HepG2 (cell line): ENCODE measurements around the gene UMOD. TPM values are rescaled to one million over a fixed set of nuclear protein-coding genes. Genes with fewer than 3 reads are reported as not detected.

Experiments
- EZH2 ChIP-seq: conservative IDR thresholded peaks from 2 replicates; pipeline ENCODE4 v1.6.1; 2012; ENCODE audit warnings: mild to moderate bottlenecking, low read depth, low read length, moderate library complexity
- FOSL1 ChIP-seq: sonication (generic); formaldehyde crosslinking; IDR thresholded peaks from 2 replicates; pipeline ENCODE4 v1.9.0; 2021; ENCODE audit warnings: missing genetic modification reagents, borderline replicate concordance
- HNRNPLL ChIP-seq: fragments of 200-400 bp; formaldehyde crosslinking; IDR thresholded peaks from 2 replicates; pipeline ENCODE4 v1.6.1; 2017; ENCODE audit warnings: mild to moderate bottlenecking, low read depth, low read length; ENCODE audit not compliant: poor library complexity, severe bottlenecking
- KLF12 ChIP-seq: sonication (generic); formaldehyde crosslinking; IDR thresholded peaks from 2 replicates; pipeline ENCODE4 v1.4.0; 2020; ENCODE audit warnings: missing genetic modification reagents, borderline replicate concordance
- KLF16 ChIP-seq, 2 experiments: sonication (generic) in 1 of 2; formaldehyde crosslinking in 1 of 2; IDR thresholded peaks; 2 replicates each; pipeline versions ENCODE4 v1.6.1 to v1.8.0; 2016 to 2023; ENCODE audit warnings: missing genetic modification reagents in 2 of 2, missing compliant biosample characterization in 1 of 2
- POGZ ChIP-seq: sonication (generic); formaldehyde crosslinking; IDR thresholded peaks from 2 replicates; pipeline ENCODE4 v1.4.0; 2020; ENCODE audit warnings: mild to moderate bottlenecking, missing genetic modification reagents
- REPIN1 ChIP-seq: sonication (generic); formaldehyde crosslinking; IDR thresholded peaks from 2 replicates; pipeline ENCODE4 v1.8.0; 2022; ENCODE audit warnings: missing genetic modification reagents, low read depth, mild to moderate bottlenecking, borderline replicate concordance
- REXO4 ChIP-seq: sonication (generic); formaldehyde crosslinking; IDR thresholded peaks from 2 replicates; pipeline ENCODE4 v1.8.0; 2022; ENCODE audit warnings: missing genetic modification reagents, mild to moderate bottlenecking, borderline replicate concordance
- RXRB ChIP-seq: IDR thresholded peaks from 2 replicates; pipeline ENCODE4 v1.6.1; 2016; ENCODE audit warnings: borderline replicate concordance, missing genetic modification reagents, missing compliant biosample characterization
- SALL1 ChIP-seq: sonication (generic); formaldehyde crosslinking; IDR thresholded peaks from 2 replicates; pipeline ENCODE4 v1.8.0; 2022; ENCODE audit warnings: mild to moderate bottlenecking, missing genetic modification reagents
- ZBTB7B ChIP-seq: sonication (generic); formaldehyde crosslinking; IDR thresholded peaks from 2 replicates; pipeline ENCODE4 v1.4.0; 2020; ENCODE audit warnings: missing genetic modification reagents
- ZNF556 ChIP-seq: sonication (generic); formaldehyde crosslinking; IDR thresholded peaks from 2 replicates; pipeline ENCODE4 v1.4.0; 2020; ENCODE audit warnings: mild to moderate bottlenecking, missing genetic modification reagents, borderline replicate concordance
- ZNF569 ChIP-seq: sonication (generic); formaldehyde crosslinking; IDR thresholded peaks from 2 replicates; pipeline ENCODE4 v1.5.0; 2020; ENCODE audit warnings: mild to moderate bottlenecking, missing genetic modification reagents, moderate library complexity, borderline replicate concordance
- ZNF724P ChIP-seq: sonication (generic); formaldehyde crosslinking; IDR thresholded peaks from 2 replicates; pipeline ENCODE4 v1.8.0; 2022; ENCODE audit warnings: missing genetic modification reagents, borderline replicate concordance
- polyA plus RNA-seq, 8 experiments: library from polyadenylated mRNA; depleted of rRNA in 3 of 8; stranded (reverse) in 7 of 8; unstranded in 1 of 8; fragments of >200 nt; fragmentation: Illumina TruSeq in 4 of 8; extraction: Trizol in 4 of 8; gene quantifications; 2 replicates each; pipeline versions ENCODE4 v1.2.1 to v1.2.3, GENCODE V29; 2011 to 2016; ENCODE audit warnings: low read depth in 4 of 8, missing spikeins in 1 of 8, mixed read lengths in 1 of 8; ENCODE audit not compliant: insufficient read depth in 1 of 8
- total RNA-seq, 5 experiments: library from RNA; depleted of rRNA; stranded (reverse); fragments of >200 nt; fragmentation: Illumina TruSeq; extraction: Trizol; gene quantifications; 2 replicates each; pipeline ENCODE4 v1.2.3, GENCODE V29; 2016; ENCODE audit warnings: low read depth in 1 of 5
- TF ChIP-seq, protein P1 (sequence below): sonication (generic); formaldehyde crosslinking; IDR thresholded peaks from 2 replicates; pipeline ENCODE4 v1.5.1; 2020; ENCODE audit warnings: missing genetic modification reagents, mild to moderate bottlenecking, borderline replicate concordance
- TF ChIP-seq, protein P2 (sequence below): sonication (generic); formaldehyde crosslinking; IDR thresholded peaks from 2 replicates; pipeline ENCODE4 v1.4.0; 2020; ENCODE audit warnings: low read depth, missing genetic modification reagents
- TF ChIP-seq, protein P3 (sequence below): sonication (generic); formaldehyde crosslinking; IDR thresholded peaks from 2 replicates; pipeline ENCODE4 v1.4.0; 2020; ENCODE audit warnings: missing genetic modification reagents, borderline replicate concordance
- TF ChIP-seq, protein P4 (sequence below): sonication (generic); formaldehyde crosslinking; IDR thresholded peaks from 2 replicates; pipeline ENCODE4 v1.8.1; 2022; ENCODE audit warnings: low read depth, mild to moderate bottlenecking, missing genetic modification reagents

The UMOD gene
- total and polyA plus RNA-seq, 2 of the 13 experiments (the other 11 are each of a cell fraction or from before 2014, with no cell fraction given): not detected

DNA sequence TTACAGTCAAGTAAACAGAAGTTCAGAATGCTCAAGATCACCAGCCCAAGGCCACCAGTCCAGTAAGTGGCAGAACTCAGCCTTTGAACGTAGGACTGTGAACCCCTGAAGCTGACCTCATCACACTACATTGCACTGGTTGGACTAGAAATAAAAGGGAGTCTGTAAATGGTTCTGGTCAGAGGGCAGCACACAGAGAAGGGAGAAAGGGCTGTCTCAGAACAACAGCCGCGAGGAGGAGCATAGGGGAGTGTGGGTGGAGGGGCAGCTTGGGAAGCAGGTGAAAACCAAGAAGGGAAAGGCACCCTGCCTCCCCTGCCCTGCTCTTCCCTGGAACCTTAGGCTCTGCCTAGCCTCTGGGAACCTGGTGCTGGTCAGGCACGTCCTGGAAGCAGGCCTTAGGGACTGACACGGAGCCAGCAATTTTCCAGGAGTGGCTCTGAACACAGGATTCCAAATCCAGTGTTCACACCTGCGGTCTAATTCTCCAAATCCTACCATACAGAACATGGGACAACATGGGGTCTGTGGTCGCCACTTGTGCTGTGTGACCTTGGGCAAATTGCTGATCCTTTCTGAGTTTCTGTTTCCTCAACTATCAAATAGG is 45.1 kb upstream of the UMOD start (continued):
- TF ChIP-seq RXRB (CRISPR knock-in tag) (peak; percentile 79), ZBTB7B (peak; percentile 40; the same call in 1 of the 2 replicates), EZH2 (no peak), REPIN1 (CRISPR knock-in tag) (0 out of 2 replicates have a peak, but pooled peaks have one; percentile 73), KLF16 (CRISPR knock-in tag; IDR thresholded peaks at IDR 0.05) (0 out of 4 replicates have a peak, but pooled peaks of 1 of the 2 experiments have one; percentile 54), ZNF556 (CRISPR knock-in tag) (no peak; the same call in 1 of the 2 replicates), REXO4 (CRISPR knock-in tag) (no peak), ZNF724P (peak; percentile 36; the same call in 1 of the 2 replicates), ZNF569 (0 out of 2 replicates have a peak, but pooled peaks have one; percentile 69), POGZ (peak; percentile 94), FOSL1 (CRISPR knock-in tag) (no peak), HNRNPLL (no peak), SALL1 (CRISPR knock-in tag) (peak; percentile 91), KLF12 (CRISPR knock-in tag) (no peak; the same call in 1 of the 2 replicates)
- TF ChIP-seq, protein P1, sequence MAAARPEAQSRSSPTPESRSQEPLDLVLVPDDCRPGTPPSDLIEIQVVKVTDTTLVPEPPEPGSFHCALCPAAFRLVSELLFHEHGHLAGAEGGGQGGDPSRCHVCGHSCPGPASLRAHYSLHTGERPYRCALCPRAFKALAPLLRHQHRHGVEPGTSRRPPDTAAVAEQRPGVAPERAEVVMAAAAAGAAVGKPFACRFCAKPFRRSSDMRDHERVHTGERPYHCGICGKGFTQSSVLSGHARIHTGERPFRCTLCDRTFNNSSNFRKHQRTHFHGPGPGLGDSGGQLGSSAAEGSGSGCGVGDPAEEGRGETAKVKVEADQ (CRISPR knock-in tag): no peak
- TF ChIP-seq, protein P2, sequence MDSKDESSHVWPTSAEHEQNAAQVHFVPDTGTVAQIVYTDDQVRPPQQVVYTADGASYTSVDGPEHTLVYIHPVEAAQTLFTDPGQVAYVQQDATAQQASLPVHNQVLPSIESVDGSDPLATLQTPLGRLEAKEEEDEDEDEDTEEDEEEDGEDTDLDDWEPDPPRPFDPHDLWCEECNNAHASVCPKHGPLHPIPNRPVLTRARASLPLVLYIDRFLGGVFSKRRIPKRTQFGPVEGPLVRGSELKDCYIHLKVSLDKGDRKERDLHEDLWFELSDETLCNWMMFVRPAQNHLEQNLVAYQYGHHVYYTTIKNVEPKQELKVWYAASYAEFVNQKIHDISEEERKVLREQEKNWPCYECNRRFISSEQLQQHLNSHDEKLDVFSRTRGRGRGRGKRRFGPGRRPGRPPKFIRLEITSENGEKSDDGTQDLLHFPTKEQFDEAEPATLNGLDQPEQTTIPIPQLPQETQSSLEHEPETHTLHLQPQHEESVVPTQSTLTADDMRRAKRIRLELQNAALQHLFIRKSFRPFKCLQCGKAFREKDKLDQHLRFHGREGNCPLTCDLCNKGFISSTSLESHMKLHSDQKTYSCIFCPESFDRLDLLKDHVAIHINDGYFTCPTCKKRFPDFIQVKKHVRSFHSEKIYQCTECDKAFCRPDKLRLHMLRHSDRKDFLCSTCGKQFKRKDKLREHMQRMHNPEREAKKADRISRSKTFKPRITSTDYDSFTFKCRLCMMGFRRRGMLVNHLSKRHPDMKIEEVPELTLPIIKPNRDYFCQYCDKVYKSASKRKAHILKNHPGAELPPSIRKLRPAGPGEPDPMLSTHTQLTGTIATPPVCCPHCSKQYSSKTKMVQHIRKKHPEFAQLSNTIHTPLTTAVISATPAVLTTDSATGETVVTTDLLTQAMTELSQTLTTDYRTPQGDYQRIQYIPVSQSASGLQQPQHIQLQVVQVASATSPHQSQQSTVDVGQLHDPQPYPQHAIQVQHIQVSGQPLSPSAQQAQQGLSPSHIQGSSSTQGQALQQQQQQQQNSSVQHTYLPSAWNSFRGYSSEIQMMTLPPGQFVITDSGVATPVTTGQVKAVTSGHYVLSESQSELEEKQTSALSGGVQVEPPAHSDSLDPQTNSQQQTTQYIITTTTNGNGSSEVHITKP (CRISPR knock-in tag): no peak
- TF ChIP-seq, protein P3, sequence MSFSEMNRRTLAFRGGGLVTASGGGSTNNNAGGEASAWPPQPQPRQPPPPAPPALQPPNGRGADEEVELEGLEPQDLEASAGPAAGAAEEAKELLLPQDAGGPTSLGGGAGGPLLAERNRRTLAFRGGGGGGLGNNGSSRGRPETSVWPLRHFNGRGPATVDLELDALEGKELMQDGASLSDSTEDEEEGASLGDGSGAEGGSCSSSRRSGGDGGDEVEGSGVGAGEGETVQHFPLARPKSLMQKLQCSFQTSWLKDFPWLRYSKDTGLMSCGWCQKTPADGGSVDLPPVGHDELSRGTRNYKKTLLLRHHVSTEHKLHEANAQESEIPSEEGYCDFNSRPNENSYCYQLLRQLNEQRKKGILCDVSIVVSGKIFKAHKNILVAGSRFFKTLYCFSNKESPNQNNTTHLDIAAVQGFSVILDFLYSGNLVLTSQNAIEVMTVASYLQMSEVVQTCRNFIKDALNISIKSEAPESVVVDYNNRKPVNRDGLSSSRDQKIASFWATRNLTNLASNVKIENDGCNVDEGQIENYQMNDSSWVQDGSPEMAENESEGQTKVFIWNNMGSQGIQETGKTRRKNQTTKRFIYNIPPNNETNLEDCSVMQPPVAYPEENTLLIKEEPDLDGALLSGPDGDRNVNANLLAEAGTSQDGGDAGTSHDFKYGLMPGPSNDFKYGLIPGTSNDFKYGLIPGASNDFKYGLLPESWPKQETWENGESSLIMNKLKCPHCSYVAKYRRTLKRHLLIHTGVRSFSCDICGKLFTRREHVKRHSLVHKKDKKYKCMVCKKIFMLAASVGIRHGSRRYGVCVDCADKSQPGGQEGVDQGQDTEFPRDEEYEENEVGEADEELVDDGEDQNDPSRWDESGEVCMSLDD: peak; percentile 46; the same call in 1 of the 2 replicates
- TF ChIP-seq, protein P4, sequence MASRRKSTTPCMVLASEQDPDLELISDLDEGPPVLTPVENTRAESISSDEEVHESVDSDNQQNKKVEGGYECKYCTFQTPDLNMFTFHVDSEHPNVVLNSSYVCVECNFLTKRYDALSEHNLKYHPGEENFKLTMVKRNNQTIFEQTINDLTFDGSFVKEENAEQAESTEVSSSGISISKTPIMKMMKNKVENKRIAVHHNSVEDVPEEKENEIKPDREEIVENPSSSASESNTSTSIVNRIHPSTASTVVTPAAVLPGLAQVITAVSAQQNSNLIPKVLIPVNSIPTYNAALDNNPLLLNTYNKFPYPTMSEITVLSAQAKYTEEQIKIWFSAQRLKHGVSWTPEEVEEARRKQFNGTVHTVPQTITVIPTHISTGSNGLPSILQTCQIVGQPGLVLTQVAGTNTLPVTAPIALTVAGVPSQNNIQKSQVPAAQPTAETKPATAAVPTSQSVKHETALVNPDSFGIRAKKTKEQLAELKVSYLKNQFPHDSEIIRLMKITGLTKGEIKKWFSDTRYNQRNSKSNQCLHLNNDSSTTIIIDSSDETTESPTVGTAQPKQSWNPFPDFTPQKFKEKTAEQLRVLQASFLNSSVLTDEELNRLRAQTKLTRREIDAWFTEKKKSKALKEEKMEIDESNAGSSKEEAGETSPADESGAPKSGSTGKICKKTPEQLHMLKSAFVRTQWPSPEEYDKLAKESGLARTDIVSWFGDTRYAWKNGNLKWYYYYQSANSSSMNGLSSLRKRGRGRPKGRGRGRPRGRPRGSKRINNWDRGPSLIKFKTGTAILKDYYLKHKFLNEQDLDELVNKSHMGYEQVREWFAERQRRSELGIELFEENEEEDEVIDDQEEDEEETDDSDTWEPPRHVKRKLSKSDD (CRISPR knock-in tag): peak; percentile 28; the same call in 1 of the 2 replicates
